Progenitor cell of endocrine pancreas (in vitro differentiated cells): Measurements from ENCODE around the gene CCDC102A. TPM values are rescaled to one million over a fixed set of nuclear protein-coding genes. Genes with fewer than 3 reads are reported as not detected.

Experiments
- DNase-seq: peaks from one replicate; pipeline ENCODE4 v3.0.0; 2021; ENCODE audit warnings: low spot score; ENCODE audit not compliant: unreplicated experiment
- H3K27ac Mint-ChIP-seq: 2 replicates; pipeline ENCODE4 v1.8.0; 2021; ENCODE audit warnings: mild to moderate bottlenecking, moderate library complexity, mixed read lengths
- H3K27me3 Mint-ChIP-seq: 2 replicates; pipeline ENCODE4 v1.8.0; 2021; ENCODE audit warnings: mixed read lengths
- H3K36me3 Mint-ChIP-seq: 2 replicates; pipeline ENCODE4 v1.8.0; 2022; ENCODE audit warnings: mixed read lengths; ENCODE audit not compliant: insufficient read depth
- H3K4me1 Mint-ChIP-seq: 2 replicates; pipeline ENCODE4 v1.8.0; 2021; ENCODE audit warnings: low read depth, mixed read lengths
- H3K4me3 Mint-ChIP-seq: 2 replicates; pipeline ENCODE4 v1.8.0; 2021; ENCODE audit warnings: low read depth, mild to moderate bottlenecking, moderate library complexity, mixed read lengths
- H3K9me3 Mint-ChIP-seq: 2 replicates; pipeline ENCODE4 v1.8.0; 2021; ENCODE audit warnings: low read depth, mixed read lengths
- CTCF ChIP-seq: fragments of 200-600 bp; sonication (generic); IDR thresholded peaks from one replicate; pipeline ENCODE4 v1.5.0; 2021; ENCODE audit warnings: antibody characterized with exemption, mild to moderate bottlenecking; ENCODE audit not compliant: unreplicated experiment
- total RNA-seq: library from RNA; stranded (reverse); gene quantifications from 2 replicates; pipeline ENCODE4 v1.2.1, GENCODE V29; 2021

Gene CCDC102A
- total RNA-seq, 1 donor from 2014 or later, result 15.6 TPM

- Mint-ChIP-seq H3K4me3 (no peak overlapping the region), H3K9me3 (no peaks in the 10 kb centered on the region), H3K4me1 (peaks cover 14% of the 10 kb centered on the region), H3K27ac (peak overlapping the region; percentile 79), H3K36me3 (peaks cover 8% of the 10 kb centered on the region), H3K27me3 (peaks cover 11% of the 10 kb centered on the region)
- no peak for TF ChIP-seq CTCF
- no peak for DNase-seq
Measured at GRCh38 chr16:57510016-57510871, 26.1 kb downstream of the CCDC102A start.

GRCh38 chr16:57509231-57509923 is 27.0 kb downstream of the CCDC102A start:
- Mint-ChIP-seq H3K27ac (peak overlapping the region; percentile 79), H3K27me3 (peaks cover 17% of the 10 kb centered on the region), H3K36me3 (peaks cover 8% of the 10 kb centered on the region), H3K4me1 (peaks cover 14% of the 10 kb centered on the region), H3K9me3 (no peaks in the 10 kb centered on the region), H3K4me3 (no peak overlapping the region)
- DNase-seq, result no peak
- no peak for TF ChIP-seq CTCF

- no peak for TF ChIP-seq CTCF
- Mint-ChIP-seq H3K27ac (no peak overlapping the region), H3K9me3 (no peaks in the 10 kb centered on the region), H3K4me1 (peaks cover 19% of the 10 kb centered on the region), H3K4me3 (no peak overlapping the region), H3K27me3 (peaks cover 21% of the 10 kb centered on the region), H3K36me3 (peaks cover 2% of the 10 kb centered on the region)
- no peak for DNase-seq
Measured at GRCh38 chr16:57508035-57508425, 28.3 kb downstream of the CCDC102A start.

- TF ChIP-seq CTCF, result no peak
- Mint-ChIP-seq H3K36me3 (peaks cover 2% of the 10 kb centered on the region), H3K4me3 (no peak overlapping the region), H3K27me3 (peaks cover 21% of the 10 kb centered on the region), H3K27ac (no peak overlapping the region), H3K9me3 (no peaks in the 10 kb centered on the region), H3K4me1 (peaks cover 24% of the 10 kb centered on the region)
- no peak for DNase-seq
Measured at GRCh38 chr16:57507136-57508034, 29.0 kb downstream of the CCDC102A start.

GRCh38 chr16:57505169-57505568 is 31.2 kb downstream of the CCDC102A start:
- Mint-ChIP-seq H3K9me3 (no peaks in the 10 kb centered on the region), H3K4me3 (no peak overlapping the region), H3K27me3 (peaks cover 30% of the 10 kb centered on the region), H3K36me3 (no peaks in the 10 kb centered on the region), H3K27ac (no peak overlapping the region), H3K4me1 (peaks cover 35% of the 10 kb centered on the region)
- DNase-seq, result no peak
- no peak for TF ChIP-seq CTCF
